H9 (cell line): ENCODE results near the gene AP4M1. TPM values are rescaled to one million over a fixed set of nuclear protein-coding genes. Genes with fewer than 3 reads are reported as not detected.

ENCODE experiments used
- DNase-seq: peaks from one replicate; pipeline ENCODE4 v3.0.0-alpha.2; 2017
- H2AFZ ChIP-seq: one replicate; pipeline ENCODE4 v1.6.1; 2013; ENCODE audit warnings: mild to moderate bottlenecking, low read length, control low read depth, moderate library complexity
- H2AK5ac ChIP-seq: 2 replicates; pipeline ENCODE4 v1.6.1; 2013; ENCODE audit warnings: low read length, control low read depth, mixed read lengths; ENCODE audit not compliant: insufficient read length
- H2BK120ac ChIP-seq: one replicate; pipeline ENCODE4 v1.6.1; 2013; ENCODE audit warnings: low read depth, mild to moderate bottlenecking, low read length, control low read depth, inconsistent platforms; ENCODE audit not compliant: poor library complexity, severe bottlenecking
- H2BK12ac ChIP-seq: 2 replicates; pipeline ENCODE4 v1.6.1; 2013; ENCODE audit warnings: low read length, control low read depth, mixed read lengths, low read depth; ENCODE audit not compliant: insufficient read length
- H2BK15ac ChIP-seq: 2 replicates; pipeline ENCODE4 v1.6.1; 2013; ENCODE audit warnings: low read depth, low read length, control low read depth
- H2BK20ac ChIP-seq: one replicate; pipeline ENCODE4 v1.6.1; 2013; ENCODE audit warnings: low read depth, mild to moderate bottlenecking, low read length, control low read depth, inconsistent platforms; ENCODE audit not compliant: poor library complexity, severe bottlenecking
- H2BK5ac ChIP-seq: 2 replicates; pipeline ENCODE4 v1.6.1; 2013; ENCODE audit warnings: low read length, control low read depth, mixed read lengths; ENCODE audit not compliant: insufficient read length
- H3K14ac ChIP-seq: 2 replicates; pipeline ENCODE4 v1.6.1; 2013; ENCODE audit warnings: low read length, control low read depth; ENCODE audit not compliant: insufficient read depth
- H3K18ac ChIP-seq: 2 replicates; pipeline ENCODE4 v1.6.1; 2013; ENCODE audit warnings: low read depth, mild to moderate bottlenecking, mixed read lengths, low read length, control low read depth; ENCODE audit not compliant: insufficient read length
- H3K23ac ChIP-seq: 2 replicates; pipeline ENCODE4 v1.6.1; 2013; ENCODE audit warnings: low read length, control low read depth, mixed read lengths, low read depth; ENCODE audit not compliant: insufficient read length
- H3K23me2 ChIP-seq: 2 replicates; pipeline ENCODE4 v1.6.1; 2013; ENCODE audit warnings: low read depth, mild to moderate bottlenecking, mixed read lengths, low read length, control low read depth; ENCODE audit not compliant: insufficient read length, poor library complexity, severe bottlenecking
- H3K27ac ChIP-seq: 2 replicates; pipeline ENCODE4 v1.5.1; 2013; ENCODE audit warnings: low read length, control low read depth, mixed read lengths, low read depth; ENCODE audit not compliant: insufficient read length
- H3K27me3 ChIP-seq: 2 replicates; pipeline ENCODE4 v1.6.1; 2013; ENCODE audit warnings: low read length, control low read depth, inconsistent platforms; ENCODE audit not compliant: insufficient read depth
- H3K4ac ChIP-seq: 2 replicates; pipeline ENCODE4 v1.6.1; 2013; ENCODE audit warnings: low read depth, mild to moderate bottlenecking, control low read depth, inconsistent platforms, low read length, moderate library complexity
- H3K4me1 ChIP-seq: 2 replicates; pipeline ENCODE4 v1.6.1; 2013; ENCODE audit warnings: low read length, control low read depth, inconsistent platforms; ENCODE audit not compliant: insufficient read depth
- H3K4me2 ChIP-seq: 2 replicates; pipeline ENCODE4 v1.6.1; 2013; ENCODE audit warnings: low read length, control low read depth, mixed read lengths; ENCODE audit not compliant: insufficient read length, insufficient read depth
- H3K56ac ChIP-seq: 2 replicates; pipeline ENCODE4 v1.6.1; 2013; ENCODE audit warnings: low read depth, mild to moderate bottlenecking, mixed read lengths, low read length, control low read depth; ENCODE audit not compliant: insufficient read length
- H3K79me1 ChIP-seq: 2 replicates; pipeline ENCODE4 v1.6.1; 2013; ENCODE audit warnings: low read depth, mild to moderate bottlenecking, moderate library complexity, low read length, control low read depth, inconsistent platforms; ENCODE audit not compliant: insufficient read depth, poor library complexity, severe bottlenecking
- H3K79me2 ChIP-seq: 2 replicates; pipeline ENCODE4 v1.6.1; 2013; ENCODE audit warnings: low read length, control low read depth, inconsistent platforms; ENCODE audit not compliant: insufficient read depth
- H3K9ac ChIP-seq: 2 replicates; pipeline ENCODE4 v1.6.1; 2013; ENCODE audit warnings: low read length, control low read depth, mixed read lengths; ENCODE audit not compliant: insufficient read length; ENCODE audit errors: extremely low read depth
- H3K9me3 ChIP-seq: one replicate; pipeline ENCODE4 v1.6.1; 2013; ENCODE audit warnings: low read depth, low read length, inconsistent platforms; ENCODE audit not compliant: control insufficient read depth
- H3T11ph ChIP-seq: one replicate; pipeline ENCODE4 v1.6.1; 2013; ENCODE audit warnings: mild to moderate bottlenecking, low read length, control low read depth, inconsistent platforms
- H4K20me1 ChIP-seq: one replicate; pipeline ENCODE4 v1.6.1; 2013; ENCODE audit not compliant: control insufficient read depth, insufficient read length, insufficient read depth
- H4K5ac ChIP-seq: 2 replicates; pipeline ENCODE4 v1.6.1; 2013; ENCODE audit warnings: low read depth, mild to moderate bottlenecking, mixed read lengths, low read length, control low read depth; ENCODE audit not compliant: insufficient read length
- H4K8ac ChIP-seq: replicated peaks from 2 replicates; pipeline ENCODE4 v1.6.1; 2013; ENCODE audit warnings: low read length, control low read depth, mixed read lengths, low read depth; ENCODE audit not compliant: insufficient read length
- H4K91ac ChIP-seq: 2 replicates; pipeline ENCODE4 v1.6.1; 2013; ENCODE audit warnings: low read depth, mild to moderate bottlenecking, moderate library complexity, mixed read lengths, low read length, control low read depth; ENCODE audit not compliant: insufficient read length
- H3K27ac Mint-ChIP-seq, 3 experiments: 2 replicates in 2 of 3; 3 replicates in 1 of 3; pipeline ENCODE4 v1.8.0; 2020 to 2021; ENCODE audit warnings: mixed read lengths in 3 of 3, mild to moderate bottlenecking in 1 of 3, moderate library complexity in 1 of 3
- H3K27me3 Mint-ChIP-seq: 2 replicates; pipeline ENCODE4 v1.8.0; 2021; ENCODE audit warnings: low read depth, mild to moderate bottlenecking, moderate library complexity, mixed read lengths
- H3K36me3 Mint-ChIP-seq, 3 experiments: 2 replicates in 2 of 3; 3 replicates in 1 of 3; pipeline ENCODE4 v1.8.0; 2020 to 2021; ENCODE audit warnings: low read depth in 3 of 3, mixed read lengths in 3 of 3; ENCODE audit not compliant: insufficient read depth in 1 of 3
- H3K4me1 Mint-ChIP-seq, 2 experiments: 2 replicates each; pipeline ENCODE4 v1.8.0; 2020; ENCODE audit warnings: mixed read lengths in 2 of 2
- H3K4me3 Mint-ChIP-seq, 2 experiments: 2 replicates in 1 of 2; 3 replicates in 1 of 2; pipeline ENCODE4 v1.8.0; 2020 to 2021; ENCODE audit warnings: mild to moderate bottlenecking in 2 of 2, mixed read lengths in 2 of 2, moderate library complexity in 1 of 2
- H3K9me3 Mint-ChIP-seq, 2 experiments: 2 replicates in 1 of 2; 3 replicates in 1 of 2; pipeline ENCODE4 v1.8.0; 2020; ENCODE audit warnings: mild to moderate bottlenecking in 2 of 2, mixed read lengths in 2 of 2, moderate library complexity in 1 of 2
- CTCF ChIP-seq: fragments of 200-600 bp; sonication (generic); conservative IDR thresholded peaks from 3 replicates; pipeline ENCODE4 v1.8.0; 2021; ENCODE audit warnings: antibody characterized with exemption, mild to moderate bottlenecking
- WGBS: extraction: QIAGEN DNeasy Blood & Tissue Kit; methylation state at CpG from one replicate; pipeline ENCODE4 v1.1.7; 2013; ENCODE audit warnings: missing lambda C conversion rate, low lambda C conversion rate, mixed read lengths; ENCODE audit not compliant: insufficient read length; ENCODE audit errors: extremely low coverage; 5-methylcytosine and 5-hydroxymethylcytosine counted together
- total RNA-seq: library from RNA; stranded (reverse); gene quantifications from 2 replicates; pipeline ENCODE4 v1.2.1, GENCODE V29; 2021

The AP4M1 gene
- total RNA-seq, 1 experiment from 2014 or later, result 18.8 TPM

- Histone ChIP-seq H2BK12ac (no peak overlapping the region), H3K14ac (no peak overlapping the region), H3K4me1 (no peaks in the 10 kb centered on the region), H2AFZ (no peak overlapping the region), H3K18ac (no peak overlapping the region), H3K79me2 (no peaks in the 10 kb centered on the region), H2BK5ac (no peak overlapping the region), H3K27me3 (no peaks in the 10 kb centered on the region), H3T11ph (no peak overlapping the region), H2AK5ac (no peak overlapping the region), H3K56ac (no peak overlapping the region), H3K23ac (no peak overlapping the region), H3K9ac (no peak overlapping the region), H2BK120ac (no peak overlapping the region), H2BK15ac (no peak overlapping the region), H4K20me1 (peaks cover 2% of the 10 kb centered on the region), H3K79me1 (no peaks in the 10 kb centered on the region), H3K27ac (no peak overlapping the region), H4K5ac (no peak overlapping the region), H4K8ac (no peak overlapping the region), H2BK20ac (no peak overlapping the region), H3K4me2 (no peak overlapping the region), H3K4ac (no peak overlapping the region), H3K9me3 (no peaks in the 10 kb centered on the region), H4K91ac (no peak overlapping the region), H3K23me2 (peaks cover 6% of the 10 kb centered on the region)
- H3K27ac Mint-ChIP-seq, result no peak overlapping the region
- H3K36me3 Mint-ChIP-seq, result peaks cover 6 to 18% (median 18%) of the 10 kb centered on the region in 3 experiments; a peak in 6 of 7 replicates
- H3K4me3 Mint-ChIP-seq, result no peak overlapping the region
- H3K9me3 Mint-ChIP-seq, result no peaks in the 10 kb centered on the region
- DNase-seq, result no peak
- peaks cover 4% of the 10 kb centered on the region; the same call in 1 of the 2 replicates for H3K27me3 Mint-ChIP-seq
- no peak for TF ChIP-seq CTCF
- peaks cover 17 to 21% of the 10 kb centered on the region in 2 experiments for H3K4me1 Mint-ChIP-seq
- WGBS, result no CpG with 5 or more reads among the region's 2 CpGs
These were observed 45.8 kb downstream of the AP4M1 start for GRCh38 chr7:100147278-100147677.
